Heart left ventricle (tissue), 16 donors: Measurements from ENCODE around the gene FOXO6. TPM values are rescaled to one million over a fixed set of nuclear protein-coding genes. Genes with fewer than 3 reads are reported as not detected.

Source experiments
- ATAC-seq, 4 donors: fragments of 200-7000 bp; cut with Tn5 transposase; one replicate each; pipeline ENCODE4 v1.9.1; 2020 to 2022; ENCODE audit warnings: moderate library complexity in 4 of 4, mild to moderate bottlenecking in 3 of 4, moderate number of reproducible peaks in 1 of 4
- DNase-seq, 5 donors: peaks; one replicate each; pipeline ENCODE4 v3.0.0-alpha.2; 2020
- H3K27ac ChIP-seq, 12 donors: fragments of 200-600 bp; sonication (generic) in 4 of 12; one replicate each; pipeline versions ENCODE4 v1.5.0 to v1.8.0; 2016 to 2022; ENCODE audit warnings: mild to moderate bottlenecking in 2 of 12
- H3K27me3 ChIP-seq, 9 donors: fragments of 200-600 bp; sonication (generic) in 2 of 9; one replicate each; pipeline versions ENCODE4 v1.5.1 to v1.8.0; 2016 to 2022; ENCODE audit warnings: mild to moderate bottlenecking in 3 of 9
- H3K36me3 ChIP-seq, 9 donors: fragments of 200-600 bp; sonication (generic) in 2 of 9; one replicate each; pipeline versions ENCODE4 v1.5.0 to v1.8.0; 2018 to 2022; ENCODE audit warnings: mild to moderate bottlenecking in 2 of 9
- H3K4me1 ChIP-seq, 12 donors: fragments of 200-600 bp; sonication (generic) in 4 of 12; one replicate each; pipeline versions ENCODE4 v1.5.0 to v1.8.0; 2016 to 2022; ENCODE audit warnings: mild to moderate bottlenecking in 3 of 12
- H3K4me3 ChIP-seq, 12 donors: fragments of 200-600 bp; sonication (generic) in 4 of 12; one replicate each; pipeline versions ENCODE4 v1.5.0 to v1.8.0; 2017 to 2022; ENCODE audit warnings: mild to moderate bottlenecking in 9 of 12, moderate library complexity in 4 of 12
- H3K9me3 ChIP-seq, 12 donors: fragments of 200-600 bp; sonication (generic) in 4 of 12; one replicate each; pipeline versions ENCODE4 v1.5.0 to v1.8.0; 2016 to 2022; ENCODE audit warnings: mild to moderate bottlenecking in 1 of 12
- CTCF ChIP-seq, 12 donors: fragments of 200-600 bp; sonication (generic) in 4 of 12; IDR thresholded peaks; one replicate each; pipeline versions ENCODE4 v1.5.0 to v1.8.0; 2018 to 2022; ENCODE audit warnings: antibody characterized with exemption in 12 of 12, mild to moderate bottlenecking in 5 of 12
- POLR2A ChIP-seq, 2 donors: fragments of 450-650 bp; IDR thresholded peaks; one replicate each; pipeline ENCODE4 v1.6.1; 2017; ENCODE audit warnings: antibody characterized with exemption in 2 of 2, mild to moderate bottlenecking in 2 of 2, moderate library complexity in 2 of 2
- WGBS, 4 donors: extraction: QIAGEN DNeasy Blood & Tissue Kit in 2 of 4; methylation state at CpG; one replicate each; pipeline versions ENCODE4 v1.1.5 to v1.1.7; 2013 to 2018; 5-methylcytosine and 5-hydroxymethylcytosine counted together
- intact Hi-C, 10 donors: fragments of 100-400 bp; cut with DNase I; formaldehyde crosslinking; loops; one replicate each; pipeline versions ENCODE4 v1.11.1 to v1.14.2; 2022
- polyA plus RNA-seq, 2 donors: library from polyadenylated mRNA; stranded (reverse); fragments of 200-250 nt; gene quantifications; one replicate each; pipeline ENCODE4 v1.2.3, GENCODE V29; 2013
- total RNA-seq, 9 donors: library from RNA; depleted of rRNA in 2 of 9; stranded (reverse); fragments of >200 nt in 2 of 9; fragmentation: NEBNext Ultra II Directional in 3 of 9; extraction: Animal tissue kit (Norgen Biotek cat#: 25700) in 3 of 9; gene quantifications; one replicate each; pipeline versions ENCODE4 v1.1.0 to v1.2.4, GENCODE V29; 2016 to 2023
- donor health status: ischemic (EF 13 %, LVEDD 7.1; RV severe dilation, severe dysfunction).
- donor health status: healthy with polysubstance abuse.
- donor health status: DM: no; HTN: yes; CAD: no.
- donor health status: DM: no; HTN: no; CAD: no.
- donor health status: ischemic (EF 25% LVEDD 6.9; RV normal size, moderate dysfunction).
- donor health status: ischemic (EF 25% LVEDD 5.7; RV mildly dilated, moderate dysfunction).
- donor health status: healthy.
- donor health status: DM: yes; HTN: yes; CAD: no.
- donor health status: ischemic (EF 35%, LVEDD 5.7; RV mildly dilated, moderate dysfunction).
- donor health status: nonischemic (EF 11% LVEDD 7.7; RV severe dilation, severe dysfunction).
- donor health status: DM: yes; HTN: yes; CAD: no.
- donor health status: PGD.
- donor health status: ischemic (EF 29% LVEDD 5.4; RV normal size, mild dysfunction).
- donor health status: nonischemic (EF 23%, LVEDD 6.1; RV moderate dilation, normal function).

The FOXO6 gene
- total and polyA plus RNA-seq, 11 donors: 0.69 to 4.8 (median 1.4) TPM

GRCh38 chr1:41431490-41432350 is 70.5 kb downstream of the FOXO6 start:
- H3K36me3 ChIP-seq: no peaks in the 10 kb centered on the region
- no peaks in the 10 kb centered on the region for H3K9me3 ChIP-seq
- DNase-seq (peak in 4 of 5 donors; percentile 47 to 73 (median 48)), ATAC-seq (peak; percentile 1 to 20 (median 6))
- H3K27me3 ChIP-seq: peaks cover 0 to 11% (median 0%) of the 10 kb centered on the region in 9 donors
- H3K4me1 ChIP-seq: peaks cover 5 to 41% (median 22%) of the 10 kb centered on the region in 12 donors
- intact Hi-C loops: loop anchor here in 8 of 10 donors (1.0 to 5.0 kb wide), 5 partner anchors 66 to 164 kb away; no protein-coding TSS in a partner anchor
- TF ChIP-seq CTCF (IDR thresholded peaks at IDR 0.05) (peak in 4 of 12 donors; percentile 14 to 28 (median 21)), POLR2A (IDR thresholded peaks at IDR 0.05) (no peak)
- H3K27ac ChIP-seq: peak overlapping the region; percentile 29 to 90 (median 79)
- H3K4me3 ChIP-seq: no peak overlapping the region
- WGBS, 4 donors: 48 to 52% (median 51%) methylated on average over 16 to 20 of the region's 20 CpGs

Other genes starting within 250 kb of the FOXO6 start
- 10 to 100 TPM; 38.5 to 56.2 (median 43.0) TPM for gene SCMH1, start 119.1 kb upstream of the FOXO6 start, total RNA-seq
- 10 to 100 TPM; 36.0 to 53.1 TPM for gene SCMH1, start 119.1 kb upstream of the FOXO6 start, polyA plus RNA-seq
- gene EDN2, start 123.2 kb downstream of the FOXO6 start, total RNA-seq: 1 to 10 TPM in 3 of 9 donors, under 1 TPM in 2, not detected in 4; 0.37 to 3.5 (median 1.9) TPM
- 1 to 10 TPM in 1 of 2 donors, under 1 TPM in 1; 0.23 to 2.6 TPM for gene EDN2, start 123.2 kb downstream of the FOXO6 start, polyA plus RNA-seq